ENCODE data around the gene NUAK2.

DNA sequence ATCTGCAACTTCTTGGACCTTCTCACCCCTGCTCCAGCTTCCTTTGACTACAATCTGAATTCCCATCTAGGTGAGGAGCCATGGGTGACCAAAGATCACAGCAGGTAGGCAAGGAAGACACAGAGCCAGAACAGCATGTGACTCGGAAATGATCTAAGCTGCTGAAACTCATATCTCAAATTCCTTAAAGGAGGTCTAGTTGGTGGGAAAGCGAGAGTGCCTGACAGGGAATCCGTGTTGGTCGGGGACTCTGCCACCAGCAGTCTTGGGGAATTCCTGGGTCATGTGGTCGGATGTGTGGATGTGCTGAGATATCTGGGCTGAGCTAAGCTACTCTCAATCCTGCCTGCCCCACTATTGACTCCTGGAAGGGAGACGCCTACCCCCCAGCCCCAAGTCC is 3.2 kb upstream of the NUAK2 start:
- TF ChIP-seq, protein P1, sequence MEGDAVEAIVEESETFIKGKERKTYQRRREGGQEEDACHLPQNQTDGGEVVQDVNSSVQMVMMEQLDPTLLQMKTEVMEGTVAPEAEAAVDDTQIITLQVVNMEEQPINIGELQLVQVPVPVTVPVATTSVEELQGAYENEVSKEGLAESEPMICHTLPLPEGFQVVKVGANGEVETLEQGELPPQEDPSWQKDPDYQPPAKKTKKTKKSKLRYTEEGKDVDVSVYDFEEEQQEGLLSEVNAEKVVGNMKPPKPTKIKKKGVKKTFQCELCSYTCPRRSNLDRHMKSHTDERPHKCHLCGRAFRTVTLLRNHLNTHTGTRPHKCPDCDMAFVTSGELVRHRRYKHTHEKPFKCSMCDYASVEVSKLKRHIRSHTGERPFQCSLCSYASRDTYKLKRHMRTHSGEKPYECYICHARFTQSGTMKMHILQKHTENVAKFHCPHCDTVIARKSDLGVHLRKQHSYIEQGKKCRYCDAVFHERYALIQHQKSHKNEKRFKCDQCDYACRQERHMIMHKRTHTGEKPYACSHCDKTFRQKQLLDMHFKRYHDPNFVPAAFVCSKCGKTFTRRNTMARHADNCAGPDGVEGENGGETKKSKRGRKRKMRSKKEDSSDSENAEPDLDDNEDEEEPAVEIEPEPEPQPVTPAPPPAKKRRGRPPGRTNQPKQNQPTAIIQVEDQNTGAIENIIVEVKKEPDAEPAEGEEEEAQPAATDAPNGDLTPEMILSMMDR (IDR thresholded peaks at IDR 0.05): no peak
- TF ChIP-seq POLR2A (IDR thresholded peaks at IDR 0.05) (no peak), EP300 (IDR thresholded peaks at IDR 0.05) (no peak)

All from upper lobe of left lung (tissue), 4 donors.